ENCODE measurements around the gene CACNA2D3. TPM values are rescaled to one million over a fixed set of nuclear protein-coding genes. Genes with fewer than 3 reads are reported as not detected.
A peak's percentile ranks its signal among the peaks of the same experiment; 100 is the strongest.

Gene CACNA2D3
- total and polyA plus RNA-seq, 4 donors = 0.38 to 2.5 (median 1.1) TPM

DNA sequence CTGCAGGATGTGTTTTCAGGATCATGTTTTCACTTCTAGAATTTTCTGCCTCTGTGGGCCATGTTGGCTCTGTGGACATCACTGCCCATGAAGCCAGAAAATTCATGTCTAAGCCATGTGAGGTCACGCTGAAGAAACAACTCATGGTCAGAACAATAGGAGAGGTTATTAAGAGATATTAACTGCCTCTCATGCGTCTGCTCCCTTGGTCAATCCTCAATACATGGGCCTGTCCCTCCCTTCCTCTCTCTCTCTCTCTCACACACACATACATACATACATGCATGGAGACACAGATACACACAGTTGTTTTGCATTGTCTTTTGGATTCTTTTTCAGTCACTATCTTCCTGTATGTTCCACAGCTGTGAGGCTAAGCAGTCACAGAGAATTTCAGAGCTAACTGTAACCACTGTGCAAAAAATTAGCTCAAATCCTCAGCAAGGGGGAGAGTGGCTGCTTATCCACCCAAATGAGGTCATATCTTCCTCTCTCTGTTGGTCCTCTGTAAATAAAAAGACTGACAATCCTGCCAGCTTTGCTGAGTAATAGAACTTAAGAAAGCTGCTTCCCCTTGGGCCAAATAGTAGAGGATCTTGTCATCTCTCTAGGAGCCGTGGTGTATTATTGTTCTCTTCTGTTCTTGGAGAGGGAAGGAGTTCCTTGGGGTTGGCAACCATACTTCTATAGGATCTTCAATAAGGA lies 759.9 kb downstream of the CACNA2D3 start:
- H3K9me3 ChIP-seq (ENCODE audit: control insufficient read depth in 4 of 4, insufficient read depth in 3 of 4, low read length in 3 of 4) = no peaks in the 10 kb centered on the region
- DNase-seq = peak in 1 of 3 donors; percentile 30
- WGBS, 2 donors = 35 to 41% methylated on average over 3 of the region's 3 CpGs
- peaks cover 0 to 10% (median 2%) of the 10 kb centered on the region in 3 donors for H3K27me3 ChIP-seq (ENCODE audit: control insufficient read depth in 3 of 3, insufficient read depth in 3 of 3, low read length in 2 of 3)
- ATAC-seq (ENCODE audit: insufficient read depth, low FRiP score) = peak; percentile 54
- H3K4me1 ChIP-seq (ENCODE audit: control insufficient read depth in 5 of 5, insufficient read depth in 5 of 5, low read length in 5 of 5) = no peaks in the 10 kb centered on the region
- no peaks in the 10 kb centered on the region for H3K36me3 ChIP-seq (ENCODE audit: control insufficient read depth in 4 of 4, insufficient read depth in 4 of 4, low read length in 4 of 4)
- H3K27ac ChIP-seq (ENCODE audit: low read depth in 1 of 2, low read length in 1 of 2) = no peak overlapping the region
- TF ChIP-seq, protein P1, sequence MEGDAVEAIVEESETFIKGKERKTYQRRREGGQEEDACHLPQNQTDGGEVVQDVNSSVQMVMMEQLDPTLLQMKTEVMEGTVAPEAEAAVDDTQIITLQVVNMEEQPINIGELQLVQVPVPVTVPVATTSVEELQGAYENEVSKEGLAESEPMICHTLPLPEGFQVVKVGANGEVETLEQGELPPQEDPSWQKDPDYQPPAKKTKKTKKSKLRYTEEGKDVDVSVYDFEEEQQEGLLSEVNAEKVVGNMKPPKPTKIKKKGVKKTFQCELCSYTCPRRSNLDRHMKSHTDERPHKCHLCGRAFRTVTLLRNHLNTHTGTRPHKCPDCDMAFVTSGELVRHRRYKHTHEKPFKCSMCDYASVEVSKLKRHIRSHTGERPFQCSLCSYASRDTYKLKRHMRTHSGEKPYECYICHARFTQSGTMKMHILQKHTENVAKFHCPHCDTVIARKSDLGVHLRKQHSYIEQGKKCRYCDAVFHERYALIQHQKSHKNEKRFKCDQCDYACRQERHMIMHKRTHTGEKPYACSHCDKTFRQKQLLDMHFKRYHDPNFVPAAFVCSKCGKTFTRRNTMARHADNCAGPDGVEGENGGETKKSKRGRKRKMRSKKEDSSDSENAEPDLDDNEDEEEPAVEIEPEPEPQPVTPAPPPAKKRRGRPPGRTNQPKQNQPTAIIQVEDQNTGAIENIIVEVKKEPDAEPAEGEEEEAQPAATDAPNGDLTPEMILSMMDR (IDR thresholded peaks at IDR 0.05; ENCODE audit: control extremely low read depth, extremely low read depth) = no peak
- no peak overlapping the region for H3K4me3 ChIP-seq
- H3K9ac ChIP-seq (ENCODE audit: insufficient read depth in 1 of 2, low read length in 2 of 2) = no peak overlapping the region

DNA sequence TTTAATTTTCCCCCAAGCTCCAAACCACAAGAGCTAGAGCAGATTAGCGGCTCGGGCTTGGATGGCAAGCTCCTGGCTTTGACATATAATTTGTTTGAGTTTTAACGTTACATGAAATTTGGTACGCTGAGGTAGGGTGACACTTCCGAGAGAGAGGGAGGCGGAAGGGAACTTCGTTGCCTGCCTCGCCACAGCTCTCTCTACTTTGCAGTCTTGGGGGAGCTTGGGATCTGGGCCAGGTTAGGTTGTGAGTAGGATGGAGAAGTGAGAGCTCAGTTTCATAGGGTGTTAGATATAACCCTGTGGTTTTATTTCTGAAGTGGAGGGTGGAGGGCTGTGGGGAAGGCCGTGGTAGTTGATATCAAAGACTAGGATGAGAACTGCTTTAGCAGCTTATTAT lies 765.8 kb downstream of the CACNA2D3 start:
- TF ChIP-seq, protein P1 (IDR thresholded peaks at IDR 0.05; ENCODE audit: control extremely low read depth, extremely low read depth) = no peak
- Histone ChIP-seq H3K4me3 (no peak overlapping the region), H3K27me3 (ENCODE audit: control insufficient read depth in 3 of 3, insufficient read depth in 3 of 3, low read length in 2 of 3) (peaks cover 0 to 2% (median 0%) of the 10 kb centered on the region in 3 donors), H3K9me3 (ENCODE audit: control insufficient read depth in 4 of 4, insufficient read depth in 3 of 4, low read length in 3 of 4) (no peaks in the 10 kb centered on the region), H3K36me3 (ENCODE audit: control insufficient read depth in 4 of 4, insufficient read depth in 4 of 4, low read length in 4 of 4) (no peaks in the 10 kb centered on the region), H3K4me1 (ENCODE audit: control insufficient read depth in 5 of 5, insufficient read depth in 5 of 5, low read length in 5 of 5) (peaks cover 0 to 9% (median 0%) of the 10 kb centered on the region in 5 donors), H3K27ac (ENCODE audit: low read depth in 1 of 2, low read length in 1 of 2) (no peak overlapping the region), H3K9ac (ENCODE audit: insufficient read depth in 1 of 2, low read length in 2 of 2) (no peak overlapping the region)
- DNase-seq (no peak), ATAC-seq (ENCODE audit: insufficient read depth, low FRiP score) (no peak)
- 92 to 94% methylated on average over 9 of the region's 9 CpGs for WGBS, 2 donors

GRCh38 chr3:54888873-54889272 lies 766.5 kb downstream of the CACNA2D3 start:
- no peaks in the 10 kb centered on the region for H3K36me3 ChIP-seq (ENCODE audit: control insufficient read depth in 4 of 4, insufficient read depth in 4 of 4, low read length in 4 of 4)
- no peaks in the 10 kb centered on the region for H3K9me3 ChIP-seq (ENCODE audit: control insufficient read depth in 4 of 4, insufficient read depth in 3 of 4, low read length in 3 of 4)
- peaks cover 0 to 9% (median 0%) of the 10 kb centered on the region in 5 donors for H3K4me1 ChIP-seq (ENCODE audit: control insufficient read depth in 5 of 5, insufficient read depth in 5 of 5, low read length in 5 of 5)
- no peak overlapping the region for H3K27ac ChIP-seq (ENCODE audit: low read depth in 1 of 2, low read length in 1 of 2)
- WGBS, 2 donors = 93 to 96% methylated on average over 1 of the region's 1 CpG
- H3K4me3 ChIP-seq = no peak overlapping the region
- no peaks in the 10 kb centered on the region for H3K27me3 ChIP-seq (ENCODE audit: control insufficient read depth in 3 of 3, insufficient read depth in 3 of 3, low read length in 2 of 3)
- no peak overlapping the region for H3K9ac ChIP-seq (ENCODE audit: insufficient read depth in 1 of 2, low read length in 2 of 2)
- TF ChIP-seq, protein P1 (IDR thresholded peaks at IDR 0.05; ENCODE audit: control extremely low read depth, extremely low read depth) = no peak
- ATAC-seq (ENCODE audit: insufficient read depth, low FRiP score) (no peak), DNase-seq (no peak)
